WTC11 (cell line): Measurements from ENCODE around the gene TUBA4B. TPM values are rescaled to one million over a fixed set of nuclear protein-coding genes. Genes with fewer than 3 reads are reported as not detected.

Experiments used
- ATAC-seq: fragments of 200-7000 bp; cut with Tn5 transposase; 2 replicates; pipeline ENCODE4 v1.10.0; 2021; ENCODE audit warnings: mild to moderate bottlenecking, moderate library complexity
- CTCF ChIA-PET: fragments of 300-600 bp; sonication (Branson Sonifier 250); formaldehyde crosslinking; loops from one replicate; lab custom pipeline; 2021; ENCODE audit warnings: antibody characterized with exemption; lab: Charles Lee
- POLR2A ChIA-PET: fragments of 350-600 bp; sonication (Branson Sonifier 250); formaldehyde crosslinking; loops from one replicate; lab custom pipeline; 2021; ENCODE audit warnings: antibody characterized with exemption; lab: Charles Lee
- DNase-seq: peaks from one replicate; pipeline ENCODE4 v3.0.0; 2021; ENCODE audit warnings: low spot score
- H3K27ac Mint-ChIP-seq: 2 replicates; pipeline ENCODE4 v1.8.0; 2021; ENCODE audit warnings: mixed read lengths
- H3K27me3 Mint-ChIP-seq: 2 replicates; pipeline ENCODE4 v1.8.0; 2021; ENCODE audit warnings: low read depth, mild to moderate bottlenecking, moderate library complexity, mixed read lengths
- H3K36me3 Mint-ChIP-seq: 2 replicates; pipeline ENCODE4 v1.8.0; 2021; ENCODE audit warnings: mixed read lengths
- H3K4me1 Mint-ChIP-seq: 2 replicates; pipeline ENCODE4 v1.8.0; 2022; ENCODE audit warnings: mixed read lengths
- H3K4me3 Mint-ChIP-seq: 2 replicates; pipeline ENCODE4 v1.8.0; 2021; ENCODE audit warnings: mild to moderate bottlenecking, moderate library complexity, mixed read lengths
- H3K9me3 Mint-ChIP-seq: 2 replicates; pipeline ENCODE4 v1.8.0; 2021; ENCODE audit warnings: mixed read lengths
- CREM ChIP-seq: sonication (generic); formaldehyde crosslinking; IDR thresholded peaks from 2 replicates; pipeline ENCODE4 v1.8.1; 2022; ENCODE audit warnings: mild to moderate bottlenecking, missing genetic modification reagents, moderate library complexity
- CTCF ChIP-seq: fragments of 200-600 bp; IDR thresholded peaks from 2 replicates; pipeline ENCODE4 v1.8.0; 2022; ENCODE audit warnings: antibody characterized with exemption
- E2F1 ChIP-seq: sonication (generic); formaldehyde crosslinking; IDR thresholded peaks from 2 replicates; pipeline ENCODE4 v1.8.0; 2022; ENCODE audit warnings: mild to moderate bottlenecking, missing genetic modification reagents
- E2F4 ChIP-seq: sonication (generic); formaldehyde crosslinking; IDR thresholded peaks from 2 replicates; pipeline ENCODE4 v1.8.1; 2022; ENCODE audit warnings: low read depth, mild to moderate bottlenecking, moderate library complexity, missing genetic modification reagents, borderline replicate concordance
- E2F5 ChIP-seq: sonication (generic); formaldehyde crosslinking; IDR thresholded peaks from 2 replicates; pipeline ENCODE4 v1.8.1; 2022; ENCODE audit warnings: mild to moderate bottlenecking, moderate library complexity, missing genetic modification reagents
- EMX1 ChIP-seq: fragments of 250-450 bp; sonication (Bioruptor Pico); IDR thresholded peaks from 2 replicates; pipeline ENCODE4 v1.8.0; 2021; ENCODE audit warnings: mild to moderate bottlenecking
- FOXJ3 ChIP-seq: sonication (generic); formaldehyde crosslinking; IDR thresholded peaks from 2 replicates; pipeline ENCODE4 v1.9.0; 2021; ENCODE audit warnings: missing genetic modification reagents, mild to moderate bottlenecking, borderline replicate concordance
- GABPB1 ChIP-seq: sonication (generic); formaldehyde crosslinking; IDR thresholded peaks from 2 replicates; pipeline ENCODE4 v1.8.1; 2023; ENCODE audit warnings: mild to moderate bottlenecking, missing genetic modification reagents
- GRHL2 ChIP-seq: fragments of 250-450 bp; sonication (Bioruptor Pico); IDR thresholded peaks from 2 replicates; pipeline ENCODE4 v1.8.0; 2022; ENCODE audit warnings: mild to moderate bottlenecking, moderate library complexity; ENCODE audit not compliant: insufficient replicate concordance, severe bottlenecking
- HMGXB4 ChIP-seq: sonication (generic); formaldehyde crosslinking; IDR thresholded peaks from 2 replicates; pipeline ENCODE4 v1.8.1; 2023; ENCODE audit warnings: mild to moderate bottlenecking, moderate library complexity, missing genetic modification reagents
- IRF2 ChIP-seq: sonication (generic); formaldehyde crosslinking; IDR thresholded peaks from 2 replicates; pipeline ENCODE4 v1.8.0; 2022; ENCODE audit warnings: low read depth, missing genetic modification reagents, borderline replicate concordance
- MAX ChIP-seq: sonication (generic); formaldehyde crosslinking; IDR thresholded peaks from 2 replicates; pipeline ENCODE4 v1.8.0; 2022; ENCODE audit warnings: mild to moderate bottlenecking, missing genetic modification reagents
- NR3C1 ChIP-seq: sonication (generic); formaldehyde crosslinking; conservative IDR thresholded peaks from 2 replicates; pipeline ENCODE4 v1.8.1; 2023; ENCODE audit warnings: low read depth, mild to moderate bottlenecking, missing genetic modification reagents
- OVOL2 ChIP-seq: fragments of 250-450 bp; sonication (Bioruptor Pico); IDR thresholded peaks from 2 replicates; pipeline ENCODE4 v1.9.0; 2021; ENCODE audit warnings: mild to moderate bottlenecking, borderline replicate concordance
- RORB ChIP-seq: fragments of 250-450 bp; sonication (Bioruptor Pico); IDR thresholded peaks from 2 replicates; pipeline ENCODE4 v1.9.0; 2021; ENCODE audit warnings: mild to moderate bottlenecking
- SP1 ChIP-seq: sonication (generic); formaldehyde crosslinking; conservative IDR thresholded peaks from 2 replicates; pipeline ENCODE4 v1.8.1; 2022; ENCODE audit warnings: missing genetic modification reagents
- USF1 ChIP-seq: sonication (generic); formaldehyde crosslinking; IDR thresholded peaks from 2 replicates; pipeline ENCODE4 v1.8.0; 2022; ENCODE audit warnings: mild to moderate bottlenecking, missing genetic modification reagents
- ZNF138 ChIP-seq: sonication (generic); formaldehyde crosslinking; conservative IDR thresholded peaks from 2 replicates; pipeline ENCODE4 v1.8.1; 2022; ENCODE audit warnings: mild to moderate bottlenecking, moderate library complexity, missing genetic modification reagents
- ZNF423 ChIP-seq: fragments of 250-450 bp; sonication (Bioruptor Pico); IDR thresholded peaks from 2 replicates; pipeline ENCODE4 v2.1.2; 2022; ENCODE audit warnings: mild to moderate bottlenecking, moderate library complexity
- ZNF532 ChIP-seq: fragments of 250-450 bp; sonication (Bioruptor Pico); IDR thresholded peaks from 2 replicates; pipeline ENCODE4 v1.9.0; 2021; ENCODE audit warnings: mild to moderate bottlenecking, borderline replicate concordance
- total RNA-seq: library from RNA; stranded (reverse); gene quantifications from 3 replicates; pipeline ENCODE4 v1.2.3, GENCODE V29; 2021

The TUBA4B gene
- total RNA-seq, 1 experiment from 2014 or later = 0.20 TPM

GRCh38 chr2:219277703-219278654, 24.9 kb downstream of the TUBA4B start:
- Mint-ChIP-seq H3K27ac (peak overlapping the region; percentile 96), H3K9me3 (no peaks in the 10 kb centered on the region), H3K27me3 (peaks cover 9% of the 10 kb centered on the region), H3K36me3 (peaks cover 3% of the 10 kb centered on the region; the same call in 1 of the 2 replicates), H3K4me3 (peak overlapping the region; percentile 70), H3K4me1 (peaks cover 32% of the 10 kb centered on the region)
- ATAC-seq (peak; percentile 72), DNase-seq (peak; percentile 87)
- ChIA-PET POLR2A (interaction anchor here (0.6 to 3.0 kb wide), 11 partner anchors 17 to 379 kb away, joined by 3 to 21 read pairs (median 4); partner anchors contain the start of genes ABCB6, ANKZF1, ATG9A and GLB1L), CTCF (interaction anchor here (0.6 to 6.5 kb wide), 37 partner anchors 8 to 298 kb away, joined by 3 to 158 read pairs (median 4); partner anchors contain the start of genes ABCB6, ANKZF1, ATG9A and DNPEP)
- TF ChIP-seq MAX (CRISPR knock-in tag) (0 out of 2 replicates have a peak, but pooled peaks have one; percentile 24), FOXJ3 (no peak), CTCF (peak; percentile 99), OVOL2 (CRISPR knock-in tag) (no peak)

- no peak for DNase-seq
- ATAC-seq = peak; percentile 38
- Mint-ChIP-seq H3K27ac (peak overlapping the region; percentile 82), H3K4me3 (peak overlapping the region; percentile 70), H3K4me1 (peaks cover 32% of the 10 kb centered on the region), H3K9me3 (no peaks in the 10 kb centered on the region), H3K36me3 (peaks cover 5% of the 10 kb centered on the region; the same call in 1 of the 2 replicates), H3K27me3 (peaks cover 6% of the 10 kb centered on the region)
- ChIA-PET POLR2A (interaction anchor here (0.6 to 3.0 kb wide), 9 partner anchors 17 to 380 kb away, joined by 3 to 21 read pairs (median 4); partner anchors contain the start of genes ABCB6, ANKZF1, ATG9A and GLB1L), CTCF (interaction anchor here (0.6 to 6.5 kb wide), 22 partner anchors 8 to 277 kb away, joined by 3 to 158 read pairs (median 4); partner anchors contain the start of genes ABCB6, GLB1L, STK16 and TUBA4A)
- TF ChIP-seq EMX1 (CRISPR knock-in tag) = no peak
- no peak for TF ChIP-seq ZNF532
- TF ChIP-seq E2F1 (CRISPR knock-in tag) = no peak
- no peak for TF ChIP-seq ZNF423
- no peak for TF ChIP-seq E2F5
- no peak for TF ChIP-seq NR3C1
- TF ChIP-seq GRHL2 (CRISPR knock-in tag) = no peak
- TF ChIP-seq E2F4 = no peak
- no peak for TF ChIP-seq IRF2 (CRISPR knock-in tag)
- TF ChIP-seq GABPB1 (CRISPR knock-in tag) = no peak
- TF ChIP-seq SP1 (CRISPR knock-in tag) = no peak
- no peak for TF ChIP-seq ZNF138
- TF ChIP-seq RORB (CRISPR knock-in tag) = no peak
- TF ChIP-seq USF1 = no peak
- TF ChIP-seq HMGXB4 = no peak
- TF ChIP-seq CREM (CRISPR knock-in tag) = no peak
Observed at GRCh38 chr2:219278655-219279150, 25.7 kb downstream of the TUBA4B start.
